Activated T-cell treated with anti-CD3 and anti-CD28 coated beads for 1 hour (primary cell): ENCODE data around the gene PPCDC.
"Not testable (repeated sequence)": the region's sequence is repeated elsewhere in the genome, so short reads cannot be mapped to it uniquely, and the experiment has no call there.

Experiments
- DNase-seq: peaks from one replicate; pipeline ENCODE4 v3.0.0-alpha.2; 2020; ENCODE audit warnings: low read depth

The PPCDC gene

GRCh38 chr15:75069301-75069925 is 46.0 kb downstream of the PPCDC start:
- no peak for DNase-seq

- DNase-seq = no peak
Measured at GRCh38 chr15:75070674-75071073, 47.3 kb downstream of the PPCDC start.

GRCh38 chr15:75073197-75073596 is 49.8 kb downstream of the PPCDC start:
- no peak for DNase-seq

GRCh38 chr15:75076277-75076676 is 52.9 kb downstream of the PPCDC start:
- no peak for DNase-seq

- DNase-seq = not testable (repeated sequence)
Measured at GRCh38 chr15:75077551-75077961, 54.2 kb downstream of the PPCDC start.

GRCh38 chr15:75081150-75081549 is 57.8 kb downstream of the PPCDC start:
- no peak for DNase-seq

- DNase-seq = no peak
Measured at GRCh38 chr15:75082689-75083088, 59.3 kb downstream of the PPCDC start.

GRCh38 chr15:75085708-75086107 is 62.3 kb downstream of the PPCDC start:
- not testable (repeated sequence) for DNase-seq

- no peak for DNase-seq
Measured at GRCh38 chr15:75089456-75090387, 66.3 kb downstream of the PPCDC start.

GRCh38 chr15:75090388-75090734 is 67.0 kb downstream of the PPCDC start:
- no peak for DNase-seq

GRCh38 chr15:75091814-75092213 is 68.4 kb downstream of the PPCDC start:
- no peak for DNase-seq

GRCh38 chr15:75094961-75095478 is 71.6 kb downstream of the PPCDC start:
- DNase-seq = not testable (repeated sequence)

- DNase-seq = no peak
Measured at GRCh38 chr15:75095594-75095993, 72.2 kb downstream of the PPCDC start.

- DNase-seq = no peak
Measured at GRCh38 chr15:75097939-75098338, 74.5 kb downstream of the PPCDC start.

- no peak for DNase-seq
Measured at GRCh38 chr15:75098404-75098803, 75.0 kb downstream of the PPCDC start.
